Choroid plexus epithelial cell (primary cell): ENCODE results near the gene NARF.
A peak's percentile ranks its signal among the peaks of the same experiment; 100 is the strongest.

Experiments
- DNase-seq: peaks from one replicate; pipeline ENCODE4 v3.0.0-alpha.2; 2010; ENCODE audit warnings: low read depth
- H3K4me3 ChIP-seq: 2 replicates; pipeline ENCODE4 v1.5.1; 2011; ENCODE audit warnings: low read depth, mild to moderate bottlenecking, control low read depth, low read length, moderate library complexity
- TF ChIP-seq, protein P1 (sequence below): conservative IDR thresholded peaks from 2 replicates; pipeline ENCODE4 v1.5.1; 2011; ENCODE audit warnings: low read depth, mild to moderate bottlenecking, control low read depth, inconsistent platforms, low read length, moderate library complexity

The NARF gene

GRCh38 chr17:82433560-82434215 lies 24.9 kb upstream of the NARF start:
- TF ChIP-seq, protein P1, sequence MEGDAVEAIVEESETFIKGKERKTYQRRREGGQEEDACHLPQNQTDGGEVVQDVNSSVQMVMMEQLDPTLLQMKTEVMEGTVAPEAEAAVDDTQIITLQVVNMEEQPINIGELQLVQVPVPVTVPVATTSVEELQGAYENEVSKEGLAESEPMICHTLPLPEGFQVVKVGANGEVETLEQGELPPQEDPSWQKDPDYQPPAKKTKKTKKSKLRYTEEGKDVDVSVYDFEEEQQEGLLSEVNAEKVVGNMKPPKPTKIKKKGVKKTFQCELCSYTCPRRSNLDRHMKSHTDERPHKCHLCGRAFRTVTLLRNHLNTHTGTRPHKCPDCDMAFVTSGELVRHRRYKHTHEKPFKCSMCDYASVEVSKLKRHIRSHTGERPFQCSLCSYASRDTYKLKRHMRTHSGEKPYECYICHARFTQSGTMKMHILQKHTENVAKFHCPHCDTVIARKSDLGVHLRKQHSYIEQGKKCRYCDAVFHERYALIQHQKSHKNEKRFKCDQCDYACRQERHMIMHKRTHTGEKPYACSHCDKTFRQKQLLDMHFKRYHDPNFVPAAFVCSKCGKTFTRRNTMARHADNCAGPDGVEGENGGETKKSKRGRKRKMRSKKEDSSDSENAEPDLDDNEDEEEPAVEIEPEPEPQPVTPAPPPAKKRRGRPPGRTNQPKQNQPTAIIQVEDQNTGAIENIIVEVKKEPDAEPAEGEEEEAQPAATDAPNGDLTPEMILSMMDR = no peak
- DNase-seq = no peak
- no peak overlapping the region for H3K4me3 ChIP-seq

GRCh38 chr17:82434216-82434565 lies 24.4 kb upstream of the NARF start:
- no peak for DNase-seq
- TF ChIP-seq, protein P1 = no peak
- H3K4me3 ChIP-seq = no peak overlapping the region

DNA sequence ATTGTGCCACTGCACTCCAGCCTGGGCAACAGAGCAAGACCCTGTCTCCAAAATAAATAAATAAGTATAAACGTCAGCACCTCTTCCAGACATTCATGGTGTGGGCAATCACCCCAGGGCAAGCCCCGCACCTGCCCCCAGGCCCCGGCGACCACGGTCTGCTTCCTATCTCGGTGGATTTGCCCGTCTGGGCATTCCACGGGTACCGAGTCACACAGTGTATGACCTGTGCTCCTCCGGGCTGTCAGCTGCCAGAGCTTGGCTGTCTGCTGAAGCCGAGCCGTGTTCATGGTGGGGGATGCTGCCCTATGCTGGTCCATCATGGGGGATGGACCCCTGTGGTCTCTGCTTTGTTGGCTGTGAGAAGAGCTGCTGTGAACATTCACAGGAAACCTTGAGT lies 23.4 kb upstream of the NARF start:
- TF ChIP-seq, protein P1 = no peak
- peak; percentile 30 for DNase-seq
- H3K4me3 ChIP-seq = no peak overlapping the region

DNA sequence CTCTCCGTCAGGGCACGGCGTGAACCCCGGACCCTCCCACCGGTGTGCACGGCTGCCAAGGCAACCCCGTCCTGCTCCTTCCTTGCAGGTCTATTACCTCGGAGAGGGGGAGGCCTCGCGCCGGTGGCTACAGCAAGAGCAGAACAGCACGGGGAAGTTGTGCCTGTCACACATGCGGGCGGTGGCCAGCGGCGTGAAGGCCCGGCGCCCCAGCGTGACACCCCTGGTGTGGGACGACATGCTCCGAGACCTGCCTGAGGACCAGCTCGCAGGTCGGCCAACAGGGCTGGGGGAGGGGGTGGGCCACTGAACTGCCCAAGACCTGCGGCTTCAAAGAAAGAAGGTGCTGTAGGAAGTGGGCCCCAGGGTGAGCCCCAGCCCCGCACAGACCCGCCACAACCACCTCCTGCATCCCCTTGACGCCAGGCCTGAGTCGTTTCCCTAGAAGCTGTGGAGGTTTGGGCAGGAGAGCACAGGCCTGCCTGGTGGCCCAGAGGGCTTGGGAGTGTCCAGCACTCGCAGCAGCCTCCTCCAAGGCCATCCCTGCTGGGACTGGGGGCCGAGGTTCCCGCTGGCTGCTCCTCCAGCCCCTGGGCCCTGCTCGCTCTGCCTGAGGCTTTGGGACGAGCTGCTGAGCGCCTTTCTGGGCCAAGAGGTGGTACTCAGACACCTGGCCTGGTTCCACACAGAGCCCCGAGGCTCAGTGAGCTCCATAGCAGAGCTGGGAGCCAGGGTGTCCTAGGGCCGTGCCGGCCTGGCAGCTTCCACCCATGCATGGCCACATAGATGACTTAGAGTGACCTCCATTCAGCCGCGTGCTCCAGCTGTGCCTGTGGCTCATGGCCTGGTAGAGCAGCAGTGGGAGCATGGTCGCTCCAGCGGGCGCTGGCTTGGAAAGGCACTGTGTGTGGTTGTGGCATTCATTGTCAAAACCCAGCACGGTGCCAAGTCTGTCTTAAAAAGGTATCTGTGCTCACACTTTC lies 22.6 kb upstream of the NARF start:
- no peak overlapping the region for H3K4me3 ChIP-seq
- no peak for DNase-seq
- TF ChIP-seq, protein P1 = no peak

GRCh38 chr17:82436601-82437324 lies 21.8 kb upstream of the NARF start:
- H3K4me3 ChIP-seq = no peak overlapping the region
- TF ChIP-seq, protein P1 = no peak
- DNase-seq = no peak

- no peak overlapping the region for H3K4me3 ChIP-seq
- TF ChIP-seq, protein P1 = no peak
- no peak for DNase-seq
Observed at GRCh38 chr17:82437325-82437668, 21.2 kb upstream of the NARF start.
